BE2C (cell line): ENCODE data around the gene CRTC3.

Experiments used
- DNase-seq: peaks from one replicate; pipeline ENCODE4 v3.0.0-alpha.2; 2020
- H3K27me3 ChIP-seq: fragments of 250-450 bp; sonication (Bioruptor Pico); 2 replicates; pipeline ENCODE4 v1.5.1; 2020; ENCODE audit warnings: mild to moderate bottlenecking
- H3K36me3 ChIP-seq: fragments of 250-450 bp; sonication (Bioruptor Pico); 2 replicates; pipeline ENCODE4 v1.5.1; 2020; ENCODE audit warnings: mild to moderate bottlenecking
- H3K4me1 ChIP-seq: fragments of 250-450 bp; sonication (Bioruptor Pico); 2 replicates; pipeline ENCODE4 v1.5.1; 2020
- H3K4me3 ChIP-seq: 2 replicates; pipeline ENCODE4 v1.5.1; 2011; ENCODE audit warnings: low read depth, low read length
- H3K9me3 ChIP-seq: fragments of 250-450 bp; sonication (Bioruptor Pico); 2 replicates; pipeline ENCODE4 v1.5.1; 2020
- CTCF ChIP-seq: IDR thresholded peaks from 2 replicates; pipeline ENCODE4 v1.5.1; 2012; ENCODE audit warnings: mild to moderate bottlenecking, low read depth, low read length

Gene CRTC3

GRCh38 chr15:90680371-90680935 lies 150.7 kb downstream of the CRTC3 start:
- Histone ChIP-seq H3K4me3 (no peak overlapping the region), H3K4me1 (no peaks in the 10 kb centered on the region), H3K36me3 (no peaks in the 10 kb centered on the region), H3K27me3 (no peaks in the 10 kb centered on the region), H3K9me3 (no peaks in the 10 kb centered on the region)
- no peak for TF ChIP-seq CTCF
- no peak for DNase-seq

DNA sequence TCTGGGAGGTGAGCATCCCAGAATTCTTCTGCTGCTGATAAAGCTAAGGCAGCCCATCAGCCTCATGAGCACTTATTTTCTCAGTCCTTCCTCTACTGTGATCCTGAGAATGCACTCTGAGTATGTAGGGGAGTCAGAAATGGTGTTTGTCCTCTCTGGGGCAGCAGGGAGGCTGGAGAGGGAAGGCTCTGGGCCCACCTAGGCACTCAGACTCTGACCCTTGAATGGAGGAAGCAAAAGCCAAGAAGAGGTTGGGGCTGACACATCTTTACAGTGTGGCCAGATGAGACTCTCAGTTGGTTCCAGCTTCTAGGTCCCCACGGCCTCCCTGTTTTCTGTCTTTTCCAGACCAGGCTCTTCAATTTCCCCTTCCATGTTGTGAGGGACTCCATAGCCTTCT lies 151.3 kb downstream of the CRTC3 start:
- Histone ChIP-seq H3K9me3 (no peaks in the 10 kb centered on the region), H3K4me1 (no peaks in the 10 kb centered on the region), H3K27me3 (no peaks in the 10 kb centered on the region), H3K36me3 (no peaks in the 10 kb centered on the region), H3K4me3 (no peak overlapping the region)
- no peak for TF ChIP-seq CTCF
- DNase-seq, result no peak

DNA sequence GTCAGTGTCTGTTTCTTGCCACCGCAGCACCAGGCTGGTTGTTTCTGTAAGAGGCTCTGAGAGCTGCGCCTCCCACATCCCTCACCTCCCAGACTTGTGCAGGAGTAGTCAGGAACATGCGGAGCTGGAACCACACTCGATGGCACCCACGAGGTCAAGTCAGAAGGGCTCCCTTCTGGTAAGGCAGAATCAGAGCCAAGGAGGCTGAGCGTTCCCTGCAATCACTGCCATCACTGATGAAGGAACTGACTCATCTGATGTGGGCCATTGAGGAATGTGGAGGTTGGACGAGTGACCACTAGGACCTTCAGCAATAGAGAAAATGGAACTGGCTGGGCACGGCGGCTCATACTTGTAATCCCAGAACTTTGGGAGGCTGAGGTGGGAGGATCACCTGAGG lies 151.8 kb downstream of the CRTC3 start:
- Histone ChIP-seq H3K4me1 (no peaks in the 10 kb centered on the region), H3K4me3 (no peak overlapping the region), H3K9me3 (no peaks in the 10 kb centered on the region), H3K27me3 (no peaks in the 10 kb centered on the region), H3K36me3 (no peaks in the 10 kb centered on the region)
- TF ChIP-seq CTCF, result no peak
- DNase-seq, result no peak

GRCh38 chr15:90683371-90683770 lies 153.6 kb downstream of the CRTC3 start:
- TF ChIP-seq CTCF, result no peak
- Histone ChIP-seq H3K4me1 (no peaks in the 10 kb centered on the region), H3K27me3 (no peaks in the 10 kb centered on the region), H3K36me3 (no peaks in the 10 kb centered on the region), H3K9me3 (no peaks in the 10 kb centered on the region), H3K4me3 (no peak overlapping the region)
- no peak for DNase-seq

DNA sequence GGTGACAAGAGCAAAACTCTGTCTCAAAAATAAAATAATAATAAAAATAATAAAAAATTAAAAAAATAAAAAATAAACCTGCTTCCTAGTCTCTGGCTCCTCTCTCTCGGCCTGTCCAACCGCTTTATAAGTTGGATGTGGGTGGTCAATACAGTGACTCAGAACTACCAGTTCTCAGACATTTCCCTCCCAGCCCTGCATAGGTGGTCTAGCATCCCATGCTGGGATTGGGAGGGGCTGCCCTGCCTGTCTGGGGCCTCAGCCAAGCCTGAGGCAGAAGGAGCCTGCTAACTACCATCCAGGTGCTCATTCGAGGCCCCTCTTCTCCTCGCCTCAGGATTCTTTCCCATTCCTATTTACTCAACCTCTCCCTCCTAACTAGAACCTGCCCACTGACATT lies 154.2 kb downstream of the CRTC3 start:
- Histone ChIP-seq H3K4me3 (no peak overlapping the region), H3K27me3 (no peaks in the 10 kb centered on the region), H3K4me1 (no peaks in the 10 kb centered on the region), H3K36me3 (no peaks in the 10 kb centered on the region), H3K9me3 (no peaks in the 10 kb centered on the region; the same call in 1 of the 2 replicates)
- no peak for TF ChIP-seq CTCF
- no peak for DNase-seq

DNA sequence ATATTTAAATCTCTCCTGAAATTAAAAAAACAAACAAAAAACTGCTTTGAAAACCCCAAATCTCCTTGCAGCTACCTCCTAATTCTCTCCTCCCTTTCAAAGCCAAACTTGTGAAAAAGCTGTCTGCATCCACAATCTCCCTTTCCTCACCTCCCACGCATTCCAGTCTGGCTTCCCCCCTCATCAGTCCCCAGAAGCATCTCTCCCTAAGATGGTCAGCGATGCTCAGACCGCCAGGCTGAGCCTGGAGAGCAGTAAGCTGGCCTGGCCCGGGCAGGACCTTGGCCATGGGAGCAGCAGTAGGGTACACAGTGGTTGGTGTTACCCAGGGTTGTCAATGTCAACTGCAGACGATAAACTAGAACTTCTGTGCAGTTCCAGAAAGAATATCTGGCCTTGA lies 154.6 kb downstream of the CRTC3 start:
- H3K4me3 ChIP-seq, result no peak overlapping the region
- H3K27me3 ChIP-seq, result no peaks in the 10 kb centered on the region
- no peak for DNase-seq
- H3K4me1 ChIP-seq, result no peaks in the 10 kb centered on the region
- no peak for TF ChIP-seq CTCF
- H3K36me3 ChIP-seq, result no peaks in the 10 kb centered on the region
- no peaks in the 10 kb centered on the region; the same call in 1 of the 2 replicates for H3K9me3 ChIP-seq
